GM21529 (cell line): ENCODE results near the gene AQP5.

ENCODE experiments used
- ATAC-seq: cut with Tn5 transposase; IDR thresholded peaks from one replicate; pipeline ENCODE4 v1.9.1; 2021; ENCODE audit not compliant: unreplicated experiment

AQP5 gene

DNA sequence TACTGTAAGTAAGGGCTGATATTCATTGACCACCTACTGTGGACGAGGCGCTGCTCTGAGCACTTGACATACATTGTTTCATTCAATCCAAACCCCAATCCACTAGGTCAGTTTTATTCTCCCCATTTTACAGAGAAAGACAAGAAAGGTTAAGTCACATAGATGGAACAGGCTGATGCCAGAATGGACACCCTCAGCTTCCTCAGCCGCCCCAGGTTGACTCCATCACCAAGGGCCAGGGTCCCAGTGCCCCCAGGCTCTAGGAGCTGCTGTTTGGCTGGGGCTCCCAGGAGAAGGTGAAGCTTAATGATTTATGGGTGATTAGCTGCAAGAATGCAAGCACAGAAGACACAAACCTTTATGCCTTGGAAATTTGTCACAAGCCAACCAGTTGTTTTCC, 11.8 kb upstream of the AQP5 start:
- no peak for ATAC-seq

DNA sequence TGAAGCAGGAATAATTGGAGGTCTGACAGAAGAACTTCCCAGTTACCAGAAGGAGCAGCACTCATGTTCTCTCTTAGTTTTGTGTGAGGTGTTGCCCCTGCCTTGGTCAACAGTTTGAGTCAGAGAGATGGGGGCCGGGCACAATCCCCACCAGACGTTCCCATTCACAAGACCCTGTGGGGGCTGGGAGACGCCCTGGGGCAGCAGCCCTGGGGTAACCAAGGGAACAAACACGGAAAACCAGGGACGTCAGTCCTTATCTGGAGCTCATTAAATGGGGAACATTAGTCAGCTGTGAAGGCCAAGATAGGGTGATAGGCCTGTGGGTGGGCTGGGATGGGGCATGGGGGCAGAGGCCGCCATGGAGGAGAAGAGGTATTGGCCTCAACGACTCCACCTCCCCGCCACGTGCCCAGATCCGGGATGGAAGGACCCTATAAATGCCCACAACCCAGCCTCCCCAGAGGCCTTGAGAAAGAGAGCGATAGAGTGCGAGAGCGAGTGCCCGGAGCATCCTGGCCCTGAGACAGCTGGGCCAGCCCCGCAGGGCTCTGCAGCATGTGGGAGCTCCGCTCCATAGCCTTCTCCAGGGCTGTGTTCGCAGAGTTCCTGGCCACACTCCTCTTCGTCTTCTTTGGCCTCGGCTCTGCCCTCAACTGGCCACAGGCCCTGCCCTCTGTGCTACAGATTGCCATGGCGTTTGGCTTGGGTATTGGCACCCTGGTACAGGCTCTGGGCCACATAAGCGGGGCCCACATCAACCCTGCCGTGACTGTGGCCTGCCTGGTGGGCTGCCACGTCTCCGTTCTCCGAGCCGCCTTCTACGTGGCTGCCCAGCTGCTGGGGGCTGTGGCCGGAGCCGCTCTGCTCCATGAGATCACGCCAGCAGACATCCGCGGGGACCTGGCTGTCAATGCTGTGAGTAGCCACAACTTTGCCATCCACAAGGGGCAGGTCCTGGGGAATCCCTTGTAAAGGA, 11.1 kb upstream of the AQP5 start, which contains the start of gene AQP2:
Gene AQP2, plus strand, starts transcription at position 465 of the 979 bp plus-strand sequence. Its CDS starts 94 bp downstream, at position 559.
- ATAC-seq, result no peak

DNA sequence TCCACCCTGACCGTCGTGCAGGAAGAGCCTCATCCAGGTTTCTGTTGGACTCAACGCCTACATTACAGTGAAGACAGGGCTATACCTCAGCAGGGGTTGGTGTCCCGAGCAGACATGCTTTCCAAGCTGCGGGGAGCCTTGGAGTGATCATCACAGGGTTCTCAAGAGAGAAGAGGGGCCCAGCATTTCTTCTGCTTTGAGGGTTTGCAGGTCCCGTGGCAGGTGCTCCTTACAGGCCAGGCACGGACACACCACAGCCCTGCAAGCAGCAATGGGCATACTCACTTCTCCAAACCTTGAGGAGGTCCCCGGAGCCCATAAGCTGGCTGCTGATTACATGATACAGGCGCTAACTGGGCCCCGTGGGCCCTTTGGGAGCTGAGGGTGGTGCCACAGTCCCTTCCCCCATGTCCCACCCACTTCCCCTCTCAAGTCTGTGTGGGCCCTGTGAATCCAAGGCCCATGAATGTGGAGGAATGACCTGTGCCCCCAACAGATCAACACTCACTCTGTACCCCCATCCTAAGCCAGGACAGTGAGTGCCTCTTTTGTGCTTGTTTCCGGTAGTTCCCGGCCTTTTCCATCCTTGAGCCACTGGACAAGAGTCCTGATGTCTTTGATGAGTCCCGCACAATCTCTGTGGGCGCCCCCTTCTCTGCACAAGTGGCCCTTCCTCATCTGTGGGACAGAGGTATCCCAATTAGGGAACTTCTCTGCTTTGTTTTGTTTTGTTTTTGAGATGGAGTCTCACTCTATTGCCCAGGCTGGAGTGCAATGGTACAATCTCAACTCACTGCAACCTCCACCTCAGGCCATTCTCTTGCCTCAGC, 10.0 kb upstream of the AQP5 start:
- ATAC-seq, result no peak

DNA sequence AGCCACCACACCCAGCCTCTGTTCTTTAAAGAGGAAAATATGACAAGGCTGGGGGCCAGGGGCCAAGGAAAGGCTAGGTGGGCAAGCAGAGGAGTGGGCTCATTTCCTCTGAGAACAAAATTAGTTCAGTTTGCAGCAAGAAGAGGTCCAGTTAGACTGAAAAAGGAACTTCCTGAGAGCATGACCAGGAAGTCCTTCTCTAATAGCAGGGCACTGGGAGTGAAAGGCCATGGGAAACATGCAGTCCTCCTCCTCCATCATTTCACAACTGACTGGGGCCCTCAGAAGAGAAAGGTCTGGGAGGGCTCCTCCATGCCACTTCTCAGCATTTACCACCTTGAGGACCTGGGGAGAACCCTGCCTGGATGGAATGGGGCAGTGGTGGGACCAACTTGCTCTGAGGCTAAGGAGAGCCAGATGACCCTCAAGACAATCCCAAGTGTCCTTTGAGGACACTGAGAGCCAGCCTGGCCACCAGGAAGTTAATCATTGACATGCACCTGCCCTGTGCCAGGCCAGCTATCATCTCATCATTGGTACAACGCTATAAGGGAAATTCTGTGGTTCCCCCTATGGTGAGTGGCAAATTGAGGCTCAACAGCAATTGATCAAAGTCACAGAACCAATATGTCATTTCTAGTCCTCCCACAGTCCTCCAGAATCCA, 9.1 kb upstream of the AQP5 start:
- ATAC-seq, result no peak

- no peak for ATAC-seq
Measured at GRCh38 chr12:49953151-49953550, 8.5 kb upstream of the AQP5 start.

GRCh38 chr12:49953961-49954846, 7.5 kb upstream of the AQP5 start:
- no peak for ATAC-seq

GRCh38 chr12:49954863-49955830, 6.5 kb upstream of the AQP5 start:
- no peak for ATAC-seq

DNA sequence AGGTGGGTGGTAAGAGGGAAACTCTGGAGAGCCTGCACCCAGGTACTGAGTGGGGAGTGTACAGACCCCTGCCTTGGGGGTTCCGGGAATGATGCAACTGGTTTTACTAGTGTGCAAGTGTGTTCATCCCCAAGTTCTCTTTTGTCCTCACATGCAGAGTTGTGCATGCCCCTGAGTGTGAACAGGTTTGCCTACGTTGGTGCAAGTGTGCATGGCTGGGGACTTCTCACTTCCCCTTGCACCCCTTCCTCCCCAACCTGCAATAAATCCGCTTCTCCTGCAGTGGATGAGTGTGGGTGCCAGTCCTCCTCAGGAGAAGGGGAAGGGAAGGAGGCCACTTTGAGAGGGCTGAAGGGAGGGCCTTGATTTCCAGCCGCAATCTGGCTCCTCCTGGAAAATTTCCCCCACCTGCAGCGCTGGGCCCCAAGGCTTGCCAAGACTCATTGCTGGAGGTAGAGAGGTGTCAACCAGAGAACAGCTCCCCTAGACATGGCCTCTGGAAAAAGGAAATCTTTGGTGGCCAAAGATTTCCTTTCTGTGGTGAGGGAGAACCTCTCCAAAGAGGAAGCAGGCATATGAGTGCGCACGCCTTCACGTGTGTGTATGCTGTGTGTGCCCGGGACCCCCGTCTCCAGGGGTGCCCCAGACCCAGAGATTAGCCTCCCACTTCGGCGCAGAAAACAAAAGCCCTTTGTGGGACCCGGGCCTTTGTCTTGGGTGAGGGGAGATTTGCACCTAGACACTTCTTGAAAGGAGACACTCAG, 5.6 kb upstream of the AQP5 start:
- no peak for ATAC-seq

GRCh38 chr12:49956663-49957569, 4.8 kb upstream of the AQP5 start:
- no peak for ATAC-seq

DNA sequence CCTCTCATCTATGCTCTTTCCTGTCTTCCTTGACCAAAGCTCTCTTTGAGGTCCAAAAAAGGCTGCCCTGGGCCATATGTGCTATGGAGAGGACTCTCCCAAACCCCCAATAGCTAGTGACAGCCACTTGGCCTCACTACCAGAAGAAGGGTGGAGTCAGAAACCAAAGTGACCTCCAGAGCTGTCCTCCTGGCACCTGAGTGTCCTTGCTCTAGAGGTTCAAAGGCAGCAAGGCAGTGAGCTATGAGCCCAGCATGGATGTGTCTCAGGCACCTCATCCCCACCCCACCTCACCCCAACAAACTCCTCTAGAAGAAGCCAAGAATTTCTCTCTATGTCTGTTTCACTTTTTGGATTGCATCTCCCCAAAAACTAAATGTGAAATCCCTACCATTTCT, 4.1 kb upstream of the AQP5 start:
- no peak for ATAC-seq

GRCh38 chr12:49959685-49960473, 1.8 kb upstream of the AQP5 start:
- no peak for ATAC-seq

DNA sequence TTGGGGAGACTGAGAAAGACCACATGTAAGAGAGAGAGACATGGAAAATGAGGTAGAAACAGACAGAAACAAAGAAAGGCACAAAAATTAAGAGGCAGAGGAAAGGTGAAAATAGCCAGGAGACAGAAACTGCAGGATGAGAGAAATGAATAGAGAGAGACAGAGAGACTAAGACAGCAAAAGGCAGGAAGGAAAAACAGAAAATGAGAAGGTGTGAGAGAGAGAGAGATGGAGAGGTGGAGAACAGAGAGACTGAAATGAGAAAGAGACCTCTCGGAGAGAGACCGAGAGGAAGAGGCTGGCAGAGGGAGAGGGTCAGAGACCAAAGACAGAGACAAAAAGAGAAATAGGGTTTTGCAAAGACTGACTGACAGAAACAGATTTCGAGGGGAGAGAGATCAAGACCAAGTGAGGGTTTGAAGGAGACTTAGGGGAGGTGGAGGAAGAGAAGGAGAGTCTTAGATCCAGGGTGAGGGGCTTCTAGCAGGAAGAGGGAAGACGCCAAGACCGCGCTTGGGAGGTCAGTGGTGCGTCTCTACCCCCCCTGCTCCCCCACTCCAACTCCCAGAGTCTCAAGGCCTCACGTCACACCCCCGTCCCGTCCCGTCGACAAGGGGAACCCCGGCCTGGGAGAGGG, 1.1 kb upstream of the AQP5 start:
- ATAC-seq, result no peak

DNA sequence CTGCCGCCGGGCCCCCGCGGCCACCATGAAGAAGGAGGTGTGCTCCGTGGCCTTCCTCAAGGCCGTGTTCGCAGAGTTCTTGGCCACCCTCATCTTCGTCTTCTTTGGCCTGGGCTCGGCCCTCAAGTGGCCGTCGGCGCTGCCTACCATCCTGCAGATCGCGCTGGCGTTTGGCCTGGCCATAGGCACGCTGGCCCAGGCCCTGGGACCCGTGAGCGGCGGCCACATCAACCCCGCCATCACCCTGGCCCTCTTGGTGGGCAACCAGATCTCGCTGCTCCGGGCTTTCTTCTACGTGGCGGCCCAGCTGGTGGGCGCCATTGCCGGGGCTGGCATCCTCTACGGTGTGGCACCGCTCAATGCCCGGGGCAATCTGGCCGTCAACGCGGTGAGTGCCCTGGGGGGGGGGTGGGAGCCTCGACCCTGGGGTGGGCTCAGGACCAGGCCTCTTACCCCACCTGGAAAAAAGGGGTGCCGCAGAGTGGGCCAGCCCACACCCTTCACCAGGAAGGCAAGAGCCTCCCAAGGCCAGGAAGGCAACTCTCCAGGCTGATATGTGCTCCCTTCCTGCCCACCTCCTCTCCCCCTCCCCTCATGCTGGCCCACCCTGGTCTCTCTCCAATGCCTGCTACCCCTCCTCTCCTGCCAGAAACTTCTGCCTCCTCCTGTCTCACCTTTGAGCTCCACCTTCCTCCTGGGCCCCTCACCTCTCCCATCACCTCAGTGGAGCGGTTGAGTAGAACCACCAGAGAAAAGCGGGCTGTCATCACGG, 507 bp downstream of the AQP5 start:
- no peak for ATAC-seq

- ATAC-seq, result no peak
Measured at GRCh38 chr12:49962861-49963765, 1.4 kb downstream of the AQP5 start.
